ENCODE measurements around the gene TNFAIP8L3.

The TNFAIP8L3 gene

GRCh38 chr15:51134416-51135199 lies 39.9 kb upstream of the TNFAIP8L3 start:
- no peak overlapping the region for H3K4me3 ChIP-seq (ENCODE audit: low read length)
- DNase-seq (ENCODE audit: low read depth) = no peak
- TF ChIP-seq CTCF (conservative IDR thresholded peaks at IDR 0.05; ENCODE audit: low read length) = no peak

GRCh38 chr15:51133140-51133765 lies 38.5 kb upstream of the TNFAIP8L3 start:
- DNase-seq (ENCODE audit: low read depth) = no peak
- no peak overlapping the region for H3K4me3 ChIP-seq (ENCODE audit: low read length)
- no peak for TF ChIP-seq CTCF (conservative IDR thresholded peaks at IDR 0.05; ENCODE audit: low read length)

GRCh38 chr15:51132384-51133139 lies 37.9 kb upstream of the TNFAIP8L3 start:
- peak; percentile 94 for DNase-seq (ENCODE audit: low read depth)
- TF ChIP-seq CTCF (conservative IDR thresholded peaks at IDR 0.05; ENCODE audit: low read length) = peak; percentile 98
- no peak overlapping the region for H3K4me3 ChIP-seq (ENCODE audit: low read length)

- H3K4me3 ChIP-seq (ENCODE audit: low read length) = no peak overlapping the region
- no peak for TF ChIP-seq CTCF (conservative IDR thresholded peaks at IDR 0.05; ENCODE audit: low read length)
- DNase-seq (ENCODE audit: low read depth) = no peak
Observed at GRCh38 chr15:51131596-51132290, 37.0 kb upstream of the TNFAIP8L3 start.

GRCh38 chr15:51130344-51130743 lies 35.6 kb upstream of the TNFAIP8L3 start:
- no peak overlapping the region for H3K4me3 ChIP-seq (ENCODE audit: low read length)
- TF ChIP-seq CTCF (conservative IDR thresholded peaks at IDR 0.05; ENCODE audit: low read length) = no peak
- no peak for DNase-seq (ENCODE audit: low read depth)

- no peak for TF ChIP-seq CTCF (conservative IDR thresholded peaks at IDR 0.05; ENCODE audit: low read length)
- DNase-seq (ENCODE audit: low read depth) = no peak
- no peak overlapping the region for H3K4me3 ChIP-seq (ENCODE audit: low read length)
Observed at GRCh38 chr15:51129535-51130188, 35.0 kb upstream of the TNFAIP8L3 start.
